HepG2 (cell line): ENCODE data around the gene ENKUR. TPM values are rescaled to one million over a fixed set of nuclear protein-coding genes. Genes with fewer than 3 reads are reported as not detected.

Source experiments
- ATAC-seq: fragments of 200-7000 bp; cut with Tn5 transposase; 3 replicates; pipeline ENCODE4 v1.9.1; 2020; ENCODE audit warnings: mild to moderate bottlenecking, moderate library complexity
- BruUV-seq: library from RNA; stranded (reverse); fragments of 400-500 nt; replicated peaks from 2 replicates; lab custom pipeline; 2021; lab: Mats Ljungman, UMichigan
- CTCF ChIA-PET: fragments of 300-600 bp; formaldehyde crosslinking; extraction: SDS; loops from one replicate; lab custom pipeline; 2021; ENCODE audit warnings: low total read pairs, inconsistent platforms, low intra/inter-chr PET ratio; lab: Yijun Ruan, JAX
- POLR2A ChIA-PET: fragments of 350-600 bp; sonication (Branson Sonifier 250); formaldehyde crosslinking; loops from one replicate; lab custom pipeline; 2020; ENCODE audit warnings: antibody characterized with exemption, inconsistent platforms; lab: Yijun Ruan, JAX
- DNase-seq: peaks from one replicate; pipeline ENCODE4 v3.0.0-alpha.2; 2015; ENCODE audit warnings: low spot score
- FAIRE-seq: peaks from 3 replicates; lab custom pipeline; 2011; peaks lifted over from hg19 to GRCh38; lab: Jason Lieb, UNC
- H2AFZ ChIP-seq: one replicate; pipeline ENCODE4 v1.6.1; 2011; ENCODE audit warnings: low read length, inconsistent platforms
- H3K27ac ChIP-seq: fragments of 300-600 bp; 3 replicates; pipeline ENCODE4 v1.8.0; 2011; ENCODE audit warnings: mixed run types, mild to moderate bottlenecking, mixed read lengths, low read length, inconsistent platforms; ENCODE audit not compliant: insufficient read depth; ENCODE audit errors: extremely low read length
- H3K27me3 ChIP-seq, 2 experiments: fragments of 200-600 bp in 1 of 2; 2 replicates in 1 of 2; 3 replicates in 1 of 2; pipeline versions ENCODE4 v1.6.0 to v1.8.0; 2011; ENCODE audit warnings: low read length in 2 of 2, mild to moderate bottlenecking in 2 of 2, moderate library complexity in 2 of 2, inconsistent platforms in 1 of 2; ENCODE audit not compliant: insufficient read depth in 2 of 2, control insufficient read depth in 1 of 2
- H3K36me3 ChIP-seq, 2 experiments: fragments of 200-600 bp in 1 of 2; replicated peaks in 1 of 2; 2 replicates in 1 of 2; 3 replicates in 1 of 2; pipeline versions ENCODE4 v1.5.1 to v1.8.0; 2011; ENCODE audit warnings: low read length in 2 of 2, inconsistent platforms in 1 of 2; ENCODE audit not compliant: insufficient read depth in 2 of 2, control insufficient read depth in 1 of 2
- H3K4me1 ChIP-seq: 2 replicates; pipeline ENCODE4 v1.5.1; 2012; ENCODE audit warnings: low read length, inconsistent platforms; ENCODE audit not compliant: insufficient read depth
- H3K4me2 ChIP-seq: 2 replicates; pipeline ENCODE4 v1.6.0; 2011; ENCODE audit warnings: low read depth, low read length, inconsistent platforms
- H3K4me3 ChIP-seq, 3 experiments: fragments of 200-600 bp in 1 of 3; sonication (generic), shearing (Covaris generic) in 1 of 3; replicated peaks in 1 of 3; 2 replicates each; pipeline ENCODE4 v1.5.1; 2011 to 2016; ENCODE audit warnings: low read length in 3 of 3, inconsistent platforms in 2 of 3, low read depth in 2 of 3, mild to moderate bottlenecking in 2 of 3, control low read depth in 1 of 3, mixed read lengths in 1 of 3; ENCODE audit not compliant: insufficient read depth in 1 of 3
- H3K79me2 ChIP-seq: one replicate; pipeline ENCODE4 v1.6.1; 2011; ENCODE audit warnings: low read length, inconsistent platforms; ENCODE audit not compliant: insufficient read depth
- H3K9ac ChIP-seq: 2 replicates; pipeline ENCODE4 v1.6.0; 2011; ENCODE audit warnings: mild to moderate bottlenecking, low read depth, low read length, inconsistent platforms; ENCODE audit not compliant: insufficient read depth
- H3K9me3 ChIP-seq: 2 replicates; pipeline ENCODE4 v1.5.1; 2012; ENCODE audit warnings: mild to moderate bottlenecking, low read length
- H4K20me1 ChIP-seq: 2 replicates; pipeline ENCODE4 v1.6.0; 2011; ENCODE audit warnings: inconsistent platforms, mild to moderate bottlenecking, low read length, moderate library complexity; ENCODE audit not compliant: insufficient read depth
- MAFF ChIP-seq: IDR thresholded peaks from 2 replicates; pipeline ENCODE4 v1.6.1; 2011; ENCODE audit warnings: low read depth, low read length, improper control_type of control experiment
- MAFK ChIP-seq, 2 experiments: IDR thresholded peaks in 1 of 2; conservative IDR thresholded peaks in 1 of 2; 2 replicates each; pipeline ENCODE4 v1.6.1; 2011; ENCODE audit warnings: improper control_type of control experiment in 2 of 2, low read length in 2 of 2
- ZNF12 ChIP-seq: sonication (generic); formaldehyde crosslinking; IDR thresholded peaks from 2 replicates; pipeline ENCODE4 v1.5.0; 2020; ENCODE audit warnings: missing genetic modification reagents
- ZNF234 ChIP-seq: sonication (generic); formaldehyde crosslinking; conservative IDR thresholded peaks from 2 replicates; pipeline ENCODE4 v1.5.1; 2020; ENCODE audit warnings: mild to moderate bottlenecking, missing genetic modification reagents
- WGBS: methylation state at CpG from one replicate; pipeline ENCODE4 v1.1.6; 2017; ENCODE audit warnings: low lambda C conversion rate; 5-methylcytosine and 5-hydroxymethylcytosine counted together
- in situ Hi-C: cut with HindIII; loops from 2 replicates; pipeline ENCODE4 v1.10.0; 2017; ENCODE audit warnings: low pct_unique_long_range_greater_than_20kb; ENCODE audit not compliant: extremely low pct_ligation_motif_present
- intact Hi-C: fragments of 100-400 bp; cut with micrococcal nuclease; formaldehyde crosslinking; loops from one replicate; pipeline ENCODE4 v1.10.0; 2022; ENCODE audit not compliant: unreplicated experiment
- polyA plus RNA-seq, 8 experiments: library from polyadenylated mRNA; depleted of rRNA in 3 of 8; stranded (reverse) in 7 of 8; unstranded in 1 of 8; fragments of >200 nt; fragmentation: Illumina TruSeq in 4 of 8; extraction: Trizol in 4 of 8; gene quantifications; 2 replicates each; pipeline versions ENCODE4 v1.2.1 to v1.2.3, GENCODE V29; 2011 to 2016; ENCODE audit warnings: low read depth in 4 of 8, missing spikeins in 1 of 8, mixed read lengths in 1 of 8; ENCODE audit not compliant: insufficient read depth in 1 of 8
- total RNA-seq, 5 experiments: library from RNA; depleted of rRNA; stranded (reverse); fragments of >200 nt; fragmentation: Illumina TruSeq; extraction: Trizol; gene quantifications; 2 replicates each; pipeline ENCODE4 v1.2.3, GENCODE V29; 2016; ENCODE audit warnings: low read depth in 1 of 5
- TF ChIP-seq, protein P1 (sequence below): sonication (generic); formaldehyde crosslinking; IDR thresholded peaks from 2 replicates; pipeline ENCODE4 v1.8.0; 2022; ENCODE audit warnings: missing genetic modification reagents, mild to moderate bottlenecking, borderline replicate concordance

Gene ENKUR
- total and polyA plus RNA-seq, 2 of the 13 experiments (the other 11 are each of a cell fraction or from before 2014, with no cell fraction given) = 0.15 TPM

DNA sequence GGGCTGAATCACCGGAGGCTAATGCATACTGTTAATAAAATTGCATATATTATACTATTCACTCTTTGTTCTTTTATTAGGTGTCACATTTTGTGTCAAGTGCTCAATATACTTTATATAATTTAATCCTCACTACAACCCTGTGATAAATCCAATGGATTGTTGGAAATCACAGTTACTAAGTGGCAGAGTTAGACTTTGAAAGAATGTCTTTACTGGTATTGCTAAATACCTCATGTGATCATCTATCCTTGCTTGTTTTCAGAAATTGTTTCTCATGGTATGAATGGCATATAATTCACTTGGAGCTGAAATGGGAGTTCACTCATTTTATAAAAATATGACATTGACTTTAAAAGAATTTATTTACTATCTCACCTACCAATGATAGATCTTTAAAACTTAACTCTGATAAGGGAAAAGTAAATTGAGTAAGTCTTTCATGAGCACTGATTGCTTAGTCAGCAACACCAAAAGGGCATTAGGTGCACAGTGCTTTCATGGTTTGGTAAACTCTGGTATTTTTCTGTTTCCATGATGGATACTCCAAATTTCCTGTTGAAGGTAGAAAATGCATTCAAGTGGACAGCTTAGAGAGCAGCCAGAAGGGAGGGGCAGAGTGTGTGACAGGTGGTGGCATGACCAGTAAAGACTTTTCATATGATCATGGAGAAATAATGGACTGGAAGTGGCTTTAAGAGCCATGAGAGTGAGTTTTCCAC lies 22.6 kb downstream of the ENKUR start:
- TF ChIP-seq ZNF234 (no peak), MAFF (peak; percentile 71), MAFK (conservative IDR thresholded peaks at IDR 0.05 in 1 of 2, IDR thresholded peaks at IDR 0.05 in 1 of 2; ENCODE audit: low read length in 2 of 2) (peak; percentile 69 to 82)
- Histone ChIP-seq H3K9ac (no peak overlapping the region), H3K27me3 (peaks cover 0 to 1% of the 10 kb centered on the region in 2 experiments; a peak in 3 of 5 replicates), H3K4me2 (no peak overlapping the region), H3K4me3 (no peak overlapping the region), H3K36me3 (no peaks in the 10 kb centered on the region), H3K27ac (no peak overlapping the region), H4K20me1 (no peaks in the 10 kb centered on the region), H3K79me2 (no peaks in the 10 kb centered on the region), H3K4me1 (no peaks in the 10 kb centered on the region), H3K9me3 (no peaks in the 10 kb centered on the region), H2AFZ (no peak overlapping the region)
- WGBS = 49% methylated on average over 1 of the region's 1 CpG
- no TSS peak for BruUV-seq
- in situ Hi-C loops (loop anchor here (25.0 kb wide), 1 partner anchor 356 kb away; no protein-coding TSS in a partner anchor), intact Hi-C loops (loop anchor here (5.0 kb wide), 1 partner anchor 351 kb away; no protein-coding TSS in a partner anchor)
- CTCF ChIA-PET = no interaction called here
- no peak for DNase-seq
- FAIRE-seq = no peak
- POLR2A ChIA-PET = no interaction called here
- no peak for ATAC-seq

DNA sequence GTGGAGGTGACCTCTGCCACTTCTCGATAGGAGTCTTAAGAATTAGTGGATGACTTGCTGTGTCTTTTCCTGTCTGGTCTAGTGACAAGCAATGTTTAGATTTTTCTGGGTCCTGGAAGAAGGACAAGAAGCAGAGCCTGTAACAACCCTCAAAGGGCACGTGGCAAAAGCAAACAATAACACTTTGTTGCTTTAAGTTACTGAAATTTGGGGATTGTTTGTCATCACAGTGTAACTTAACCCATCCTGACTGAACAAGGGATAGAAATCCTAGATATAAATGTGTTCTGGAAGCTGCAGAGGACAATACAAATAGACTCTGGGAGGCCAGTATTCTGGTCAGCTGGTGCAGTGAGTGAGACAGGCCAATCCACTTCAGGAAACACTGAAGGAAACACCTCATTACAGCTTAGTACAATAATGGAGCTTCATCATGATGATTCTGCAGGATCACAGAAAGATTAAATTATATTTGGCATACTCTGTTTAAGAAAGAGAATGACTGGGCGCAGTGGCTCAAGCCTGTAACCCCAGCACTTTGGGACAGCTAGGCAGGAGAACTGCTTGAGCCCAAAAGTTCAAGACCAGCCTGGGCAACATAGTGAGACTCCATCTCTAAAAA lies 23.3 kb downstream of the ENKUR start:
- BruUV-seq = no TSS peak
- 37% methylated on average over 3 of the region's 3 CpGs for WGBS
- POLR2A ChIA-PET = no interaction called here
- no peak overlapping the region for H3K9ac ChIP-seq
- H3K9me3 ChIP-seq = no peaks in the 10 kb centered on the region
- in situ Hi-C loops (loop anchor here (25.0 kb wide), 1 partner anchor 355 kb away; no protein-coding TSS in a partner anchor), intact Hi-C loops (loop anchor here (5.0 kb wide), 1 partner anchor 350 kb away; no protein-coding TSS in a partner anchor)
- H3K27me3 ChIP-seq = peaks cover 0 to 1% of the 10 kb centered on the region in 2 experiments; a peak in 4 of 5 replicates
- TF ChIP-seq, protein P1, sequence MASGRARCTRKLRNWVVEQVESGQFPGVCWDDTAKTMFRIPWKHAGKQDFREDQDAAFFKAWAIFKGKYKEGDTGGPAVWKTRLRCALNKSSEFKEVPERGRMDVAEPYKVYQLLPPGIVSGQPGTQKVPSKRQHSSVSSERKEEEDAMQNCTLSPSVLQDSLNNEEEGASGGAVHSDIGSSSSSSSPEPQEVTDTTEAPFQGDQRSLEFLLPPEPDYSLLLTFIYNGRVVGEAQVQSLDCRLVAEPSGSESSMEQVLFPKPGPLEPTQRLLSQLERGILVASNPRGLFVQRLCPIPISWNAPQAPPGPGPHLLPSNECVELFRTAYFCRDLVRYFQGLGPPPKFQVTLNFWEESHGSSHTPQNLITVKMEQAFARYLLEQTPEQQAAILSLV = no peak
- TF ChIP-seq ZNF12 (CRISPR knock-in tag) = peak; percentile 92
- H3K4me1 ChIP-seq = no peaks in the 10 kb centered on the region
- FAIRE-seq = no peak
- no peaks in the 10 kb centered on the region for H4K20me1 ChIP-seq
- no peak for DNase-seq
- no peak overlapping the region for H3K4me2 ChIP-seq
- no peak overlapping the region for H3K27ac ChIP-seq
- no peak for ATAC-seq
- no peak overlapping the region for H3K4me3 ChIP-seq
- H2AFZ ChIP-seq = no peak overlapping the region
- CTCF ChIA-PET = no interaction called here
- no peaks in the 10 kb centered on the region for H3K36me3 ChIP-seq
- no peaks in the 10 kb centered on the region for H3K79me2 ChIP-seq
